ENCODE results near the gene PITPNM3. TPM values are rescaled to one million over a fixed set of nuclear protein-coding genes. Genes with fewer than 3 reads are reported as not detected.

Gene PITPNM3
- total RNA-seq, 2 donors from 2014 or later, result 0.70 to 0.81 TPM

DNA sequence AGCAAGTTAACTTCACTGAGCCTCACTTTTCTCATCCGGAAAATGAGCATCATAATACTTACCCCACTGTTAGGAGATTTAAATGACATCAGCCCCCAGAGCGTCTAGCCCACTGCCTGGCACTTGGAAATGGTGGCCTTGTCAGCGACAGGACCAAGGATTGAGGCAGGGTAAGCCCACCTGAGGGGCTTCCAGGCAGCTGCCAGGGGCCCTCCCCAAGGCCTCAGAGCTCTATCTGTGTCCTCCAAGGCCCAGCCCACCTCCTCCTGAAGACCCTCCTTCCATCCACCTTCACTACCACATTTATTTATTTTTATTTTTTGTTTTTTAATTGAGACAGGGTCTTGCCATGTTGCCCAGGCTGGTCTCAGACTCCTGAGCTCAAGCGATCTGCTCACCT, 13.8 kb downstream of the PITPNM3 start:
- H3K27ac Mint-ChIP-seq, result no peak overlapping the region
- H3K4me1 Mint-ChIP-seq (ENCODE audit: low read depth), result no peaks in the 10 kb centered on the region
- H3K9me3 Mint-ChIP-seq, result no peaks in the 10 kb centered on the region
- H3K27me3 Mint-ChIP-seq (ENCODE audit: low read depth), result peaks cover 5% of the 10 kb centered on the region
- H3K36me3 Mint-ChIP-seq (ENCODE audit: insufficient read depth in 2 of 2), result no peaks in the 10 kb centered on the region
- ATAC-seq (replicated peaks in 1 of 2) (no peak), DNase-seq (no peak)
- no peak overlapping the region for H3K4me3 Mint-ChIP-seq

GRCh38 chr17:6541886-6542285, 14.5 kb downstream of the PITPNM3 start:
- peaks cover 5% of the 10 kb centered on the region for H3K27me3 Mint-ChIP-seq (ENCODE audit: low read depth)
- H3K4me3 Mint-ChIP-seq, result no peak overlapping the region
- H3K4me1 Mint-ChIP-seq (ENCODE audit: low read depth), result no peaks in the 10 kb centered on the region
- ATAC-seq (replicated peaks in 1 of 2) (no peak), DNase-seq (no peak)
- H3K9me3 Mint-ChIP-seq, result no peaks in the 10 kb centered on the region
- no peaks in the 10 kb centered on the region for H3K36me3 Mint-ChIP-seq (ENCODE audit: insufficient read depth in 2 of 2)
- H3K27ac Mint-ChIP-seq, result no peak overlapping the region

- DNase-seq, result no peak
- H3K27ac Mint-ChIP-seq, result no peak overlapping the region
- no peak for ATAC-seq (replicated peaks in 1 of 2)
- no peaks in the 10 kb centered on the region for H3K9me3 Mint-ChIP-seq
- H3K4me1 Mint-ChIP-seq (ENCODE audit: low read depth), result no peaks in the 10 kb centered on the region
- peaks cover 5% of the 10 kb centered on the region for H3K27me3 Mint-ChIP-seq (ENCODE audit: low read depth)
- H3K36me3 Mint-ChIP-seq (ENCODE audit: insufficient read depth in 2 of 2), result no peaks in the 10 kb centered on the region
- no peak overlapping the region for H3K4me3 Mint-ChIP-seq
These were observed 16.5 kb downstream of the PITPNM3 start for GRCh38 chr17:6539871-6540270.

- no peak for ATAC-seq (replicated peaks in 1 of 2)
- H3K27me3 Mint-ChIP-seq (ENCODE audit: low read depth), result peaks cover 5% of the 10 kb centered on the region
- DNase-seq, result no peak
- no peaks in the 10 kb centered on the region for H3K9me3 Mint-ChIP-seq
- H3K4me1 Mint-ChIP-seq (ENCODE audit: low read depth), result no peaks in the 10 kb centered on the region
- no peaks in the 10 kb centered on the region for H3K36me3 Mint-ChIP-seq (ENCODE audit: insufficient read depth in 2 of 2)
- H3K27ac Mint-ChIP-seq, result no peak overlapping the region
- no peak overlapping the region for H3K4me3 Mint-ChIP-seq
These were observed 19.7 kb downstream of the PITPNM3 start for GRCh38 chr17:6536566-6537065.

DNA sequence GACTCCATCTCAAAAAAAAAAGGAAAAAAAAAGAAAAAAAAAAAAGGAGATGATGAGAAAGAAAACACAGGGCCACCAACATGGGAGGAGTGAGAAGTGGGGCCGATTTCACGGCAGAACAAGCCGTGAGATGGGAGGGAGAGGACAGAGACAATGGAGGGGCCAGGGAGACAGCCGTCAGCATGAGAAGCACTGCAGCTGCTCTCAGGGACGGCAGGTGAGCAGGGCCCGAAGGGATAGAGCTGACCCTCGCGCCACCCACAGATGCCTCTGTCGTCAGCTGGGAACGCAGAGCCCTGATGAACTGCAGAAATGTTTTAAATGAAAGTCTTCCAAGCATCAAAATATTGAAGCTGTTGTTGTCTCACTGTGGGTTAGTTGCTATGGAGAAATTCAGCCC, 20.3 kb downstream of the PITPNM3 start:
- DNase-seq (no peak), ATAC-seq (replicated peaks in 1 of 2) (no peak)
- H3K4me1 Mint-ChIP-seq (ENCODE audit: low read depth), result no peaks in the 10 kb centered on the region
- no peak overlapping the region for H3K4me3 Mint-ChIP-seq
- H3K9me3 Mint-ChIP-seq, result no peaks in the 10 kb centered on the region
- H3K36me3 Mint-ChIP-seq (ENCODE audit: insufficient read depth in 2 of 2), result no peaks in the 10 kb centered on the region
- no peak overlapping the region for H3K27ac Mint-ChIP-seq
- peaks cover 5% of the 10 kb centered on the region for H3K27me3 Mint-ChIP-seq (ENCODE audit: low read depth)

- Mint-ChIP-seq H3K4me1 (ENCODE audit: low read depth) (no peaks in the 10 kb centered on the region), H3K36me3 (ENCODE audit: insufficient read depth in 2 of 2) (no peaks in the 10 kb centered on the region), H3K9me3 (no peaks in the 10 kb centered on the region), H3K4me3 (no peak overlapping the region), H3K27me3 (ENCODE audit: low read depth) (no peaks in the 10 kb centered on the region), H3K27ac (no peak overlapping the region)
- ATAC-seq (replicated peaks in 1 of 2) (no peak), DNase-seq (no peak)
These were observed 21.4 kb downstream of the PITPNM3 start for GRCh38 chr17:6534846-6535514.

GRCh38 chr17:6532441-6532885, 23.9 kb downstream of the PITPNM3 start:
- no peaks in the 10 kb centered on the region for H3K4me1 Mint-ChIP-seq (ENCODE audit: low read depth)
- H3K27me3 Mint-ChIP-seq (ENCODE audit: low read depth), result peaks cover 7% of the 10 kb centered on the region
- no peaks in the 10 kb centered on the region for H3K9me3 Mint-ChIP-seq
- no peak overlapping the region for H3K27ac Mint-ChIP-seq
- no peak overlapping the region for H3K4me3 Mint-ChIP-seq
- ATAC-seq (replicated peaks in 1 of 2) (no peak), DNase-seq (no peak)
- no peaks in the 10 kb centered on the region for H3K36me3 Mint-ChIP-seq (ENCODE audit: insufficient read depth in 2 of 2)

DNA sequence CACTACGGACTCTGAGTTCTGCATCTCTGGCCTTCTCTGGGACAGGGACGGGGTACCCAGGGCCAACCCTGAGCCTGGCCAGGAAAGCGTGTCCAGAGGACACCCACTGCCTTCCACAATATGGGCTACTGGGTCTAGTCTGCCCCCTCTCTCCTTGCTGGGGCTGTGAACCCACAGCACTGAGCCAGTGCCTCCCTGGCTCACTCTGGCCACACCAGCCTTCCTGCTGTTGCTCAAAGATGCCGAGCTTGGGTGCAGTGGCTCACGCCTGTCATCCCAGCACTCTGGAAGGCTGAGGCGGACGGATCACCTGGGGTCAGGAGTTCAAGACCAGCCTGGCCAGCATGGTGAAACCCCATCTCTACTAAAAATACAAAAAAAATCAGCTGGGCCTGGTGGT, 24.8 kb downstream of the PITPNM3 start:
- H3K27ac Mint-ChIP-seq, result no peak overlapping the region
- no peaks in the 10 kb centered on the region for H3K36me3 Mint-ChIP-seq (ENCODE audit: insufficient read depth in 2 of 2)
- ATAC-seq (replicated peaks in 1 of 2), result no peak
- H3K4me3 Mint-ChIP-seq, result no peak overlapping the region
- no peak for DNase-seq
- H3K27me3 Mint-ChIP-seq (ENCODE audit: low read depth), result peaks cover 7% of the 10 kb centered on the region
- H3K4me1 Mint-ChIP-seq (ENCODE audit: low read depth), result no peaks in the 10 kb centered on the region
- H3K9me3 Mint-ChIP-seq, result no peaks in the 10 kb centered on the region

GRCh38 chr17:6530324-6530920, 25.9 kb downstream of the PITPNM3 start:
- Mint-ChIP-seq H3K4me3 (no peak overlapping the region), H3K4me1 (ENCODE audit: low read depth) (no peaks in the 10 kb centered on the region), H3K27me3 (ENCODE audit: low read depth) (peaks cover 7% of the 10 kb centered on the region), H3K9me3 (no peaks in the 10 kb centered on the region), H3K36me3 (ENCODE audit: insufficient read depth in 2 of 2) (no peaks in the 10 kb centered on the region), H3K27ac (no peak overlapping the region)
- ATAC-seq (replicated peaks in 1 of 2) (no peak), DNase-seq (no peak)

- no peak for ATAC-seq (replicated peaks in 1 of 2)
- Mint-ChIP-seq H3K27me3 (ENCODE audit: low read depth) (peaks cover 7% of the 10 kb centered on the region), H3K4me1 (ENCODE audit: low read depth) (no peaks in the 10 kb centered on the region), H3K27ac (no peak overlapping the region), H3K9me3 (no peaks in the 10 kb centered on the region), H3K4me3 (no peak overlapping the region), H3K36me3 (ENCODE audit: insufficient read depth in 2 of 2) (no peaks in the 10 kb centered on the region)
- no peak for DNase-seq
These were observed 27.8 kb downstream of the PITPNM3 start for GRCh38 chr17:6528557-6528956.

DNA sequence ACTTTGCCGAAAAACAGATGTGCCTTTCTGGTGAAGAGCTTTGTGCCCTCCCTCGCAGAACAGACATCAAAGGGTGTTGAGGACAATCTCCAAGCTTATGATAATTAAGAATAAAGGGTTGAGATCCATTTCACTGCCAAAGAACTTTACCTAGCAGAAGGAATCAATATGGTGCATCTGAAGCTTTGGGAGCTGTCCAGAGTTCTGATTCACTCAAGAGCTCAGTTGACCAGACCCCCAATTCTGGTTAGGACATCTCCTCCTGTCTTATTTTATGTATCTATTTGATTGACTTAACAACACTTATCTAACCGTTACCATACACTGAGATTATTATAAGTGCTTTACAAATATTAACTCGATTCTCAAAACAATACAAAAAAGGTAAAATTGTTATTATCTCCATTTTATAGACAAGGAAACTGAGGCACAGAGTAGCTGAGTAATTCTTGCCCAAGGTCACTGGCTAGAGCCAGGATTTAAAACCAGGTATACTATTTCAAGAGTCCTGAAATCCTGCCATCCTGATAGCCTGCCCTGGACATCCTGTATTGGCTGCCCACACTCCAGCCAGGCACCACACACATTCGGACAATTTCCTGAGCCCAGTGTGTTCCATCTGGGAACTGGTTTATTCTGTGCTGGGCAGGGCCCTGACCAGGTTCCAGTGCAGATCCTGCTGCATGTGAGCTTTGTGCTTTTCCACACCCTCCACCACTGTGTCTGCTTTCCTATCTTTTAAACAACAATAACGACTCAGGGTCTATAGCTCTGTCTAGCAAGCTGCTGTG, 29.8 kb downstream of the PITPNM3 start:
- H3K4me3 Mint-ChIP-seq, result no peak overlapping the region
- ATAC-seq (replicated peaks in 1 of 2), result no peak
- H3K27me3 Mint-ChIP-seq (ENCODE audit: low read depth), result peaks cover 7% of the 10 kb centered on the region
- no peaks in the 10 kb centered on the region for H3K36me3 Mint-ChIP-seq (ENCODE audit: insufficient read depth in 2 of 2)
- H3K4me1 Mint-ChIP-seq (ENCODE audit: low read depth), result no peaks in the 10 kb centered on the region
- H3K27ac Mint-ChIP-seq, result no peak overlapping the region
- no peaks in the 10 kb centered on the region for H3K9me3 Mint-ChIP-seq
- DNase-seq, result no peak

GRCh38 chr17:6525731-6526130, 30.6 kb downstream of the PITPNM3 start:
- Mint-ChIP-seq H3K27me3 (ENCODE audit: low read depth) (peaks cover 7% of the 10 kb centered on the region), H3K36me3 (ENCODE audit: insufficient read depth in 2 of 2) (no peaks in the 10 kb centered on the region)

DNA sequence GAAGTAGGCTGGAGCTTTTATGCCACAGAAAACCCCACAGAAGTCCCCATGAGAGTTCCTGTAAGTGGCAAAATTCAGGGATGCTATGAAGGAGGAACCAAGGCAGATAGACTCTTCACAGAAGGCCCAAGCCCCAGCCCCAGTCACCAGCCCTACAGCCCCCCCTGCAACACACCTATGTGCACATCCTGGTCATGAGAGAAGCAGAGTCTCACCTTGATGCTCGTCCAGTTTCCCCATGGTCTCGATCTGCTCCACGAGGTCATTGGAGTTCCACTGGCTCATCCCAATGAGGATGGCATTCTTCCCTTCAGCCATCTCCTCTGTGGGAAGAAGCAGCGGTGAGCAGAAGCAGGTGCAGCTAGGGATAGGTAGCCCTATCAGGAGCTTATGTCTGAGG, 31.2 kb downstream of the PITPNM3 start:
- ATAC-seq (replicated peaks in 1 of 2) (no peak), DNase-seq (no peak)
- Mint-ChIP-seq H3K4me3 (no peak overlapping the region), H3K27me3 (ENCODE audit: low read depth) (peaks cover 7% of the 10 kb centered on the region), H3K4me1 (ENCODE audit: low read depth) (no peaks in the 10 kb centered on the region), H3K27ac (no peak overlapping the region), H3K9me3 (no peaks in the 10 kb centered on the region), H3K36me3 (ENCODE audit: insufficient read depth in 2 of 2) (no peaks in the 10 kb centered on the region)

More at GRCh38 chr17:6525731-6526130, 30.6 kb downstream of the PITPNM3 start:
- H3K4me1 Mint-ChIP-seq (ENCODE audit: low read depth), result no peaks in the 10 kb centered on the region
- H3K4me3 Mint-ChIP-seq, result no peak overlapping the region
- ATAC-seq (replicated peaks in 1 of 2), result no peak
- H3K27ac Mint-ChIP-seq, result no peak overlapping the region
- no peak for DNase-seq
- no peaks in the 10 kb centered on the region for H3K9me3 Mint-ChIP-seq

Data from activated T-cell treated with anti-CD3 and anti-CD28 coated beads, Interleukin-2, amount 50 U/mL, for 72 hours (primary cell).